Stimulated activated naive CD8-positive, alpha-beta T cell treated with anti-CD3 and anti-CD28 coated beads, Interleukin-15, amount 100 ng/mL, for 72 hours (primary cell): ENCODE measurements around the gene NTM.
A peak's percentile ranks its signal among the peaks of the same experiment; 100 is the strongest.

Experiments
- ATAC-seq: fragments of 150-1000 bp; cut with Tn5 transposase; 2 replicates; pipeline ENCODE4 v1.10.0; 2021; ENCODE audit warnings: mild to moderate bottlenecking, moderate library complexity
- DNase-seq, 2 donors: peaks; one replicate each; pipeline ENCODE4 v3.0.0; 2021 to 2022
- H3K27ac Mint-ChIP-seq, 2 donors: one replicate each; pipeline ENCODE4 v1.8.0; 2022; ENCODE audit warnings: mild to moderate bottlenecking in 2 of 2, mixed read lengths in 2 of 2, moderate library complexity in 2 of 2
- H3K27me3 Mint-ChIP-seq: one replicate; pipeline ENCODE4 v1.8.0; 2022; ENCODE audit warnings: mixed read lengths
- H3K4me1 Mint-ChIP-seq: one replicate; pipeline ENCODE4 v1.8.0; 2022; ENCODE audit warnings: mild to moderate bottlenecking, mixed read lengths
- H3K4me3 Mint-ChIP-seq, 2 donors: one replicate each; pipeline ENCODE4 v1.8.0; 2022; ENCODE audit warnings: mild to moderate bottlenecking in 2 of 2, mixed read lengths in 2 of 2, moderate library complexity in 1 of 2
- H3K9me3 Mint-ChIP-seq, 2 donors: one replicate each; pipeline ENCODE4 v1.8.0; 2022; ENCODE audit warnings: mixed read lengths in 2 of 2

The NTM gene

DNA sequence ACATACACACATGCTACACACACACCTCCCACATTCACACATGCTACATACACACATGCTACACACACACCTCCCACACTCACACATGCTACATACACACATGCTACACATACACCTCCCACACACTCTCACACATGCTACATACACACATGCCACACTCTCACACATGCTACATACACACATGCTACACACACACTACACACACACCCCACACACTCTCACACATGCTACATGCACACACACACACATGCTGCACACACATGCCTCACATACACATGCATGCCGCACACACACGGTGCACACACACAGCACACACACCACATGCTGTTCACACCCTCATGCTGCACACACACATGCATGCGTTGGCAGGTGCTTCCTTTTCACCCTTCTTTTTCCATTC lies 495.4 kb downstream of the NTM start:
- H3K27me3 Mint-ChIP-seq = peaks cover 10% of the 10 kb centered on the region
- no peak overlapping the region for H3K27ac Mint-ChIP-seq
- H3K4me1 Mint-ChIP-seq = no peaks in the 10 kb centered on the region
- H3K9me3 Mint-ChIP-seq = peaks cover 5 to 18% of the 10 kb centered on the region in 2 donors
- no peak for ATAC-seq
- no peak overlapping the region for H3K4me3 Mint-ChIP-seq
- no peak for DNase-seq

DNA sequence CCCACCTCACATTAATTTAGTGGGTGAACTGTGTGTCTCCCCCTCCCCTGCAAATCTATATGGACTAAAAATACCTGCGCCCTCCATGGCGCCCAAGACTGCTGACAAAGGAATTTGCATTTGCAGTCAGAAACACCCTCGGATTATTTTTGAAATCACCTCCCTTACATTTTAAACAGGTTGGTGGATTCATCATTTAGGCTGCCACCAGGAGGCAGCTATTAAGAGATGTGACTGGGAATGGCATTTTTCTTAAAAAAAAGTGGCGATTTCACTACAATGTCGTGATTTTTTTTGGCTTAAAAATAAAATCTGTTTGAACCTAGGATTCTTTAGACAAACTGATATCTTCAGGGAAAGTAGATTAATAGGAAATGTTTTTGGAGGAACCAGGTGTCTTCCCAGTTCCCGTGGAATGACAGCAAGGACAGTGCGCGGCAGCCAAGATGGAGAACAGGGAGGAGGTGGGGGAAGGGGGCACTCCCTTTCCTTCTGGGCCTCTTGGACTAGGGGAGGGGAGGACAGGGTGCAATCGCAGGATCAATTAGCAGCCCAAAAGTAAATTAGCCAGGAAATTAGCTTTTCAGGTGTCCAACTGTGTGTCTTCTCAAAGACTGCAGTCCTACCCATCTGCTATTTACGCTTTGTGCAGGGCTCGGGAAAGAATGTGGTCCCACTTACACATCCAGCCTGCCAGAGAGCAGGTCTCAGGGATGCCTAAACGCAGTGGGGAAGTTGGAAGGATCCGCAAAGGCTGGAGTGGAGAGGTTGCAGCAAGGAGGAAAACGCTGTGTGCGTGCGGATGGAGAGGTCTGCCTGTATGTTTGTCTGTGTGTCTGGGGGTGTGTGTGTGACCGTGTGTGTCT lies 496.4 kb downstream of the NTM start:
- Mint-ChIP-seq H3K4me1 (no peaks in the 10 kb centered on the region), H3K27ac (no peak overlapping the region), H3K27me3 (peaks cover 10% of the 10 kb centered on the region), H3K9me3 (peaks cover 5 to 18% of the 10 kb centered on the region in 2 donors), H3K4me3 (no peak overlapping the region)
- no peak for DNase-seq
- ATAC-seq = no peak

DNA sequence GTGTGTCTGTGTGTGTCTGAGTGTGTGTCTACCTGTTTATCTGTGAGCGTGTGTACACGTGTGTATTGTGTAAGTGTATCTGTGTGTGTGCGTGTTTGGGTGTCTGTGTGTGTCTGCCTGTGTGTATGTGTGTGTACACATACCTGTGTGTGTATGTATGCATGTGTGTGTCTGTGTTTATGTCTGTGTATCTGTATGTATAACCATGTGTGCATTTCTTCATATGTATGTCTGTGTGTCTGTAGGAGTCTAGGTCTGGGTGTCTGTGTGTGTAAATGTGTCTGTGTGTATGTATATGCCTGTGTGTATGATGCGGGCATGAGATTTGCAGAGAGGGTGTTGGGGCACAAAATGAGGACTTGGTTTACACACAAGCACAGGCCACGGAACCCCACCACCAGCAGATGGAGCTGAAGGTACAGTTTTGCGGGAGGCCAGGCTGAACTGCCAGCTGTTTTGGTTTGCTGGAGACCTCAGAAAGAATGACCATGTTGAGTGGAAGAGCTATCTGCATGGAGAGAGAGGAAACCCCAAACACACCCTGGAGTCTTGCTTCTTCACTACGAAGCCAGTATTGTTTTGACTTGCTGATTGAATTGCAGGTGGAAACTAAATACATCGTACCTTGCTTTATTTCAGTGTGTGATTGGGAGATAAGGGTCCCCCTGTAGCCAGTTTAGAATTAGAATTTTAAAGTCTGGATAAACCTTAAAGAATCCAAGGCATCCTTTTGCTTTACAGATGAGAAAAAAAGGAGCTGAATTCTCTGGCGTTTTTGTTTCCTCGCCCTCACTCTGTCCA lies 497.2 kb downstream of the NTM start:
- DNase-seq = peak in 1 of 2 donors; percentile 11
- Mint-ChIP-seq H3K27me3 (peaks cover 10% of the 10 kb centered on the region), H3K4me3 (no peak overlapping the region), H3K27ac (no peak overlapping the region), H3K4me1 (no peaks in the 10 kb centered on the region), H3K9me3 (peaks cover 5 to 18% of the 10 kb centered on the region in 2 donors)
- no peak for ATAC-seq

DNA sequence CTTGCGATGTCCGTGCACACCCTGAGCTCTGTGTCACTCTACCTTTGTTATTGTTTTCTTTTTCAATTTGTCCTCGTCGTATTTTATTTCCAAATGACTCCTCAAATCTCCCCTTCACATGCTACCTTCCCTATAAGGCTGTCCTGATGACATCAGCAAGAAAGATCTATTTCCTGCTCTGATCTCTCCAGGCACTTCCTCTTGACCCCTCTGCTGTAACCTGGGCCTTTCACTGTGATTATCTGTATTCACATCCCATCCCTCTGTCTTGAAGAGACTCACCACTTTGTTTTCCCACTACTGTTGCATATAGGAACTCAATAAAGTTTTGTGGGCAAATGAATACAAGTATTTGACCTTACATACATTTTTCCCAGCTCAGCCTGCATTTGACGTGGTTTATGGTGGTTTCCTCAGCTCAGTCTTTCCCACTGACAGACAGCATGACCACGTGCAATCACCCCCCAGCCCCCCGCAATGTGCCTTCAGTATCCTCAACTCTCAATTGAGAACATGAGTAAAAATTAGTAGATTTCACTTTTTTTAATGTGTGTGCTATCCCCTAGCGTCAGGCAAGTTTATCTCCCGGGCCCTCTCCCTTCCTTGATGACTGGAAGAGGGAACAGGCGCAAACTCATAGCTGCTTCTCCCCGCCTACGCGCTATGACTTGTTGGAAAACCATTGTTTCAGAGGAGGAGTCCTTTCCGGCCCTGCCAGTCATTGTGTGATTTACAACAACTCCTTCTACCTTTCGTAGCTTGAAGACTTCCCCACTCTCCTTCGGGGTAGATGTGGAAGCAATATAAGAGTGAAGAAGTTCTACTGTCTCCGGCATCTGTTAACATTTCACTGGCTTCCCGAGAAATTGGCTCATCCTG lies 498.5 kb downstream of the NTM start:
- no peak overlapping the region for H3K4me3 Mint-ChIP-seq
- peaks cover 10% of the 10 kb centered on the region for H3K27me3 Mint-ChIP-seq
- no peaks in the 10 kb centered on the region for H3K4me1 Mint-ChIP-seq
- ATAC-seq (no peak), DNase-seq (no peak)
- H3K27ac Mint-ChIP-seq = peak overlapping the region in 1 of 2 donors; percentile 80
- H3K9me3 Mint-ChIP-seq = peaks cover 5 to 18% of the 10 kb centered on the region in 2 donors

DNA sequence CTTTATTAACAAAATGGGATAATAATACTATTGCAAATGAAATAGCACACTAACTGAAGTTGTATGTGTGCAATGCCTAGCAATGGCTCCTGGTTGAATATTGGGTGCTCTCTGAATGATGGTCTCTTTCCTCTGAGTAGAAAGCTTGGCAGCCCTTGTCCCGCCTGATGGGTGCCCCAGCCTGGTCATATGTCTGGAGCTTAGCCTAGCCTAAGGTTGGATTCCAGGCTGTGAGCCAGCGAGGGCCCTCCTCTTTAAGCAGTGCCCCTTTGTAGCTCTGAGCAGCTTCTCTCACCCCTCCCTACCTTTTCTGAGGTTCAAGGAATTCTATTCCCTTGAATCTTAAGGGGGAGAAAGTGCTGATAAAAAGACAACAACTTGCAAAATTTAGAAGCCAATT lies 499.9 kb downstream of the NTM start:
- no peaks in the 10 kb centered on the region for H3K4me1 Mint-ChIP-seq
- no peak overlapping the region for H3K27ac Mint-ChIP-seq
- peaks cover 10% of the 10 kb centered on the region for H3K27me3 Mint-ChIP-seq
- no peak overlapping the region for H3K4me3 Mint-ChIP-seq
- ATAC-seq = no peak
- peaks cover 5 to 18% of the 10 kb centered on the region in 2 donors for H3K9me3 Mint-ChIP-seq
- no peak for DNase-seq

DNA sequence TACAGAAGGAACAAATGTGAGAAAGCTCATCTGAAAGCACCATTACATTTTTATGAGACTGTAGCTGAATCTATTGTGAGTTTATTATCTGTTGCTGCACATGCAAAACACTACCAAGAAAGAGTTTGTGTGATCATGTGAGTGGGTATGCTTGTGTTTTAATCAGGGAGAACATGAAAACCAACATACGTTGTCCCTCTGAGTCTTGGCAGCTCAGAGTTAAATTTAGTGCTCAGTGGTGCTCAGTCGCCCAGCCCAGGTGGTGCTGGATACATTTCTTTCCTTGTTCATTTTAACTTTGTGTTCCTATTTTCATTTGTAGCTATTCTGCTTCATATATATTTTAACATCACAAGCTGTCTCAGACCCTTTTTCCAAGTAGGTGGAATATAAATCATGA lies 500.6 kb downstream of the NTM start:
- peaks cover 1 to 12% of the 10 kb centered on the region in 2 donors for H3K9me3 Mint-ChIP-seq
- H3K27me3 Mint-ChIP-seq = peaks cover 10% of the 10 kb centered on the region
- H3K27ac Mint-ChIP-seq = no peak overlapping the region
- H3K4me1 Mint-ChIP-seq = no peaks in the 10 kb centered on the region
- no peak overlapping the region for H3K4me3 Mint-ChIP-seq
- ATAC-seq = no peak
- no peak for DNase-seq

DNA sequence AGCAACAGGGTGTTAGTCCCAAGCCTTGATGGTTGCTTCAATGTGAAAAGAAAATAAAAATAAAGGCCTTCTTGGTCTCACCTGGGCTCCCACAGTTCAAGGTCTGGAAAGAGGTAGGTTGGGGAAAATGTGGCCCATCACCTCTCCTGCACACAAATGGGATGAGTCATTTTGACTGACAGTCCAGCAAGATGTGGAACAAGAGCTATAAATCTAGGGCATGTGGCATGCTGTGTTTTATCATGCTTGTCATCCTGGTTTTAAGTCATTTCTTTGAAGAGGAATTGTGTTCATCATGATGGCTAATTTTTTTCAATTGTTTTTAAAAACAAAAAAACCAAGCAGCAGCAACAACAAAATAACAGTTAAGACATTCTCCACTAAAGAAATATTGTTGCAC lies 503.7 kb downstream of the NTM start:
- H3K27me3 Mint-ChIP-seq = no peaks in the 10 kb centered on the region
- H3K4me3 Mint-ChIP-seq = no peak overlapping the region
- DNase-seq (no peak), ATAC-seq (no peak)
- peaks cover 0 to 4% of the 10 kb centered on the region in 2 donors for H3K9me3 Mint-ChIP-seq
- H3K4me1 Mint-ChIP-seq = no peaks in the 10 kb centered on the region
- H3K27ac Mint-ChIP-seq = no peak overlapping the region

DNA sequence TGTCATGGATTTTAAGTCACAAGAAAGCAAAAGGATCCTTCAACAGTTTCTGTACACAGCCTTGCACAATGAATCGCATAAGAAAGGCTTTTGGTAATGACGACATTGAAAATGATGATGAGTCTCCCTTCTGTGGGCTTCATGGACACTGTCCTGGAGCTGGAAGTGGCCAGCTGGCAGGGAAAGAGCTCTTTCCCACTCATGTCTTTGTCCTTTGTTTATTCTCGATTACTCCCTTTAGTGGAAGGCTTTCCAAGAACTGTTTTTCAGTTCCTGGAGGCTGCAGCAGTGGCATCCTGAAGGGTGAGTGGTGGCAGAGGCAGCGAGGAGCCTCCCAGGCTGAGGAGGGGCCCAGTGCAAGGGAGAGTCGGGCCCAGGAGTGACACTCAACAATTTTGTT lies 505.2 kb downstream of the NTM start:
- Mint-ChIP-seq H3K9me3 (peaks cover 5 to 6% of the 10 kb centered on the region in 2 donors), H3K27me3 (no peaks in the 10 kb centered on the region), H3K27ac (no peak overlapping the region), H3K4me1 (no peaks in the 10 kb centered on the region), H3K4me3 (no peak overlapping the region)
- DNase-seq (no peak), ATAC-seq (no peak)

DNA sequence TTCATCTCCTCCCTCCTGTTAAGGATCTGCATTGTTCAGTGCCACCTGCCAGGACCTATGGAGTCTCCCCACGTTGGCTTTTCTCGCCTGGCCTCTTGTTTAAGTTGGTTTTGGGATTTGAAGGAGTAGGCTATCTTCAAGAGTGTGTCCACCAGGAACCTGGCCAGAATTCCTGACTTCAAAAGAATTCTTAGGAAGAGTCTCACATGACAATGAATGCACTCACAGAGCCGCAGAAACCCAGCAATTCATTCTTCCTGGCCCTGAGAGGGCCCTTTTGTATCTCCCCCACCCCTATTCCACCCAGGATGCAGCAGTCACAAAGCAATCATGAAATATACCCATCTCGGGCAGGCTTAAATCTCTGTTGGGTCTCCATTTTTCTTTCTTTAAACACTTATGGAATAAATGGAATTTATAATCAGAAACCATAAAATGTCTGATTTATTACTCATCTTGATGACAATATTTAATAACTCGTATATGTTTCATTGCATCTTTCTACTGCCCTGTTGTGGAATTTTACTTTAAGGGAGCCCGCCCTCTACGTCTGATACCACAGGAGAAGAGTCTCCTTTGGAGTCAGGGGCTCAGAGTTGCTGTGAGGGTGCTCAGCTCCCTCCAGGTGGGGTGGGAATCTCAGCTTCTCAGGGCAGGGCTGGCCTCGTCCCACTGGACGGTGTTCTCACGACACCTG lies 507.0 kb downstream of the NTM start:
- no peak overlapping the region for H3K27ac Mint-ChIP-seq
- H3K27me3 Mint-ChIP-seq = no peaks in the 10 kb centered on the region
- ATAC-seq = no peak
- DNase-seq = no peak
- H3K4me1 Mint-ChIP-seq = no peaks in the 10 kb centered on the region
- H3K9me3 Mint-ChIP-seq = peaks cover 5 to 6% of the 10 kb centered on the region in 2 donors
- H3K4me3 Mint-ChIP-seq = no peak overlapping the region

DNA sequence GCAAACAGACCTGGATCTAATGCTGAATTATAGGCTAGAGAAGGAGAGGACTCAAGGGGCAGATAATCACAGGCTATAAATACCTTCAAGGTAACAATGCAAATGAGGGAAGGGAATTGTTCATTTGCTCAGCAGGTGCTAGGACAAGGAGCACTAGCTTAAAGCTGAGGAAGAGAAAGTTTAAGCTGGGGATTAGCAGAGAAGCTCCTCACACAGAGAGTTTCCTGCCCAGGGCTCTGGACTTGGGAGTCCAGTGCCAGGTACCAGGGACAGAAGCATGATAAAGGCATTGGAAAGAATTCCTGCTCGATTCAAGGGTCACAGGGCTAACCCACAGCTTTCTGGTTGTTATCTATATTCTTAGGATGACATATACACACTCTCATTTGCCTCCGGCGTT lies 509.9 kb downstream of the NTM start:
- Mint-ChIP-seq H3K27ac (no peak overlapping the region), H3K27me3 (no peaks in the 10 kb centered on the region), H3K4me1 (no peaks in the 10 kb centered on the region)

DNA sequence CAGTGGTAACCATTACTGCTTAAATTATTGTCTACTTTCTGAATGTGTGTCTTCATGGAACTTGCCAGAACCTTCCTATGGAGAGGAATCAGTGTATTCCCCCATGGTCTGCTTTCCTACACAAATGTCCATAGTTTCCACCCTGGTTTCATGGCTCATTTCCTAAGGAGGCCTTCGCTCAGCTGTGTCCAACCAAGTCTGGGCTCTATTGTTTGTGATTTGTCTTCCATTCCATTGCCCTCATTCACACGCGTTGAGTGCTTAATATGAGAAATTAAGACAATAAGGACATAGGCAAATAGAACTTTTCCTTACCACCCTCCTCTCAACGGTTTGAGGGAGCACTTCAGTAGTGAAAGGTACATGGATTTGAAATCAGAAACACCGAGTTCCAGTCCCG lies 510.6 kb downstream of the NTM start:
- Mint-ChIP-seq H3K4me3 (no peak overlapping the region), H3K27me3 (no peaks in the 10 kb centered on the region), H3K4me1 (no peaks in the 10 kb centered on the region), H3K9me3 (peaks cover 5 to 20% of the 10 kb centered on the region in 2 donors), H3K27ac (no peak overlapping the region)
- DNase-seq (no peak), ATAC-seq (no peak)

More for the DNA sequence above, 509.9 kb downstream of the NTM start:
- ATAC-seq (no peak), DNase-seq (no peak)
- Mint-ChIP-seq H3K4me3 (no peak overlapping the region), H3K9me3 (peaks cover 5 to 17% of the 10 kb centered on the region in 2 donors)

DNA sequence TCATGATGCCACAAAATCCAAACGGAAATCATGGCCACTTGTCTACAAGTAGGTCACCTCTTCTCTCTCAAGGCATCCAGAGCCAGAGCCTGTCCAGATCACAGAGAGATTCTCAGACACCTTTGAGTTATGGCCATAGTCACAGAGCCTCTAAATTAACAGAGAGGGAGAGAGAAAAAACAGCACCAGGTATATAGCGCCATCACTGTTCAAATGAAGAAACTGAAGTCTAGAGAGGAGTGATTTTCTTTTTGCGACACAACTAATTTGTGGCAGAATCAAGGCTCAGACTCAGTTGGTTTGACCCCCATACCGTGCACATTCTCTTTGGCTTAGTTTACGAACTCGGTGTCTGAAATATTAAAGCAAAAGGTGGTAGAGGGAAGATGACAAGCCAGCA lies 512.9 kb downstream of the NTM start:
- ATAC-seq (no peak), DNase-seq (no peak)
- no peak overlapping the region for H3K27ac Mint-ChIP-seq
- H3K27me3 Mint-ChIP-seq = no peaks in the 10 kb centered on the region
- peaks cover 5 to 20% of the 10 kb centered on the region in 2 donors for H3K9me3 Mint-ChIP-seq
- H3K4me3 Mint-ChIP-seq = no peak overlapping the region
- H3K4me1 Mint-ChIP-seq = no peaks in the 10 kb centered on the region

DNA sequence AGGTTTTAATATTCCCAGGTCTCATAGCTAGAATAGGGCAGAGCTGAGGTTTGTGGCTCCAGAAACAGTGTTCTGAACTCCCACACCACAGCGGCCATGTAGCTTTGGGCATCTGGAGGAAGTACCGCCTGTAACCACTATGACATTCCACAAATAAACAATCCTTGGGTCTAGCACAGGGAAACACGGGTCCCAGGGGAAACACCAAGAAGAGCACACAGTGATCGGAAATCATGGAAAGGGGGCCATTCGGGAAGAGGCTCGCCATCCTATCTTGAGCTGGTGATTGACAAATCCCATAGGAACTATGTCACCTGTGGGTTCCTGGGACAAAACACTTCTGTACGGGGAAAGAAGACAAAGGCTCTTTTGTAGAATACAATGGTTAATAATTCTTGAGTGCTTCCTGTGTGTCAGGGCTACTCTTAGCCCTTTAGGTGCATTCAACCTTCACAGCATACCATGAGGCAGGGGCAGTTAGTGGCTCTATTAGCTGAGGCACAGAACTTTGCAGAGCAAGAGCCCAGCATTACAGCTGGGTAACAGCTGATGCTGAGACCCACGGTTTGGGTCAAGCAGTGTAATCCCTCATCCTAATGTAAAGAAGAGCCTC lies 514.2 kb downstream of the NTM start:
- Mint-ChIP-seq H3K27me3 (no peaks in the 10 kb centered on the region), H3K4me3 (no peak overlapping the region), H3K9me3 (peaks cover 0 to 20% of the 10 kb centered on the region in 2 donors), H3K27ac (no peak overlapping the region), H3K4me1 (no peaks in the 10 kb centered on the region)
- DNase-seq = no peak
- no peak for ATAC-seq

DNA sequence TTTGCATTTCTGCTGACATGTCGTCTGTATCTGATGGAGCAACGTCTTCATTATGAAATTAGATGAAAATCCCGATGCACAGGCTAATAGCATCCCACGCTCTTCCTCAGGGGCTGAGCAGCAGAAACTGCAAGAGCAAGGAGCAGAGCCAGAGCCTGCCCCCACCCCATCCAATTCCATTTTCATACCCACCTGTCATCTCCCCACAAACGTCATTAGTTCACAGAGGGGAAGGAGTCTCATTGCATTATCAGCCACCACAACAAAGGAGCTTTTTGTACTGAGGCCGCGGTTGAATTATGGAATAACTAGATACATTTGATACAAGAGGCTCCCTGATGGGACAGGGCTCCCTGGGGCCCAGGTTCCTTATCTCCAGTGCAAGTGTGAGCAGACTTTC lies 515.0 kb downstream of the NTM start:
- Mint-ChIP-seq H3K9me3 (peaks cover 0 to 14% of the 10 kb centered on the region in 2 donors), H3K4me3 (no peak overlapping the region), H3K27ac (no peak overlapping the region), H3K27me3 (no peaks in the 10 kb centered on the region), H3K4me1 (no peaks in the 10 kb centered on the region)
- ATAC-seq (no peak), DNase-seq (no peak)
